HepG2 (cell line): ENCODE results near the gene TEAD1. TPM values are rescaled to one million over a fixed set of nuclear protein-coding genes. Genes with fewer than 3 reads are reported as not detected.

Experiments used
- ATF7 ChIP-seq, 2 experiments: fragments of 450-650 bp in 1 of 2; sonication (generic) in 1 of 2; formaldehyde crosslinking in 1 of 2; IDR thresholded peaks; 2 replicates each; pipeline versions ENCODE4 v1.4.0 to v1.6.1; 2016 to 2020; ENCODE audit warnings: antibody characterized with exemption in 1 of 2, mild to moderate bottlenecking in 1 of 2, missing genetic modification reagents in 1 of 2
- CBFB ChIP-seq: sonication (generic); formaldehyde crosslinking; IDR thresholded peaks from 2 replicates; pipeline ENCODE4 v1.4.0; 2020; ENCODE audit warnings: missing genetic modification reagents
- CCDC6 ChIP-seq: sonication (generic); formaldehyde crosslinking; IDR thresholded peaks from 2 replicates; pipeline ENCODE4 v1.8.1; 2022; ENCODE audit warnings: mild to moderate bottlenecking, missing genetic modification reagents, moderate library complexity
- GABPA ChIP-seq, 2 experiments: IDR thresholded peaks; 2 replicates each; pipeline ENCODE4 v1.6.1; 2011 to 2016; ENCODE audit warnings: low read depth in 2 of 2, low read length in 1 of 2, missing biosample characterization in 1 of 2, missing genetic modification characterization in 1 of 2
- LCORL ChIP-seq, 2 experiments: fragments of 450-650 bp in 1 of 2; sonication (generic) in 1 of 2; formaldehyde crosslinking in 1 of 2; IDR thresholded peaks; 2 replicates each; pipeline versions ENCODE4 v1.5.0 to v1.6.1; 2017 to 2020; ENCODE audit warnings: antibody characterized with exemption in 1 of 2, missing genetic modification reagents in 1 of 2
- SAFB2 ChIP-seq: sonication (generic); formaldehyde crosslinking; IDR thresholded peaks from 2 replicates; pipeline ENCODE4 v1.5.1; 2020; ENCODE audit warnings: missing genetic modification reagents, low read depth, mild to moderate bottlenecking, borderline replicate concordance
- TBX3 ChIP-seq: fragments of 450-650 bp; IDR thresholded peaks from 2 replicates; pipeline ENCODE4 v1.6.1; 2017; ENCODE audit warnings: antibody characterized with exemption, mild to moderate bottlenecking, inconsistent platforms, borderline replicate concordance
- ZNF160 ChIP-seq: sonication (generic); formaldehyde crosslinking; IDR thresholded peaks from 2 replicates; pipeline ENCODE4 v1.8.0; 2022; ENCODE audit warnings: mild to moderate bottlenecking, inconsistent platforms, missing genetic modification reagents
- ZNF460 ChIP-seq: sonication (generic); formaldehyde crosslinking; IDR thresholded peaks from 2 replicates; pipeline ENCODE4 v1.5.1; 2020; ENCODE audit warnings: missing genetic modification reagents, mild to moderate bottlenecking, borderline replicate concordance
- ZNF879 ChIP-seq: sonication (generic); formaldehyde crosslinking; IDR thresholded peaks from 2 replicates; pipeline ENCODE4 v1.8.1; 2023; ENCODE audit warnings: missing genetic modification reagents
- ZNF883 ChIP-seq: sonication (generic); formaldehyde crosslinking; IDR thresholded peaks from 2 replicates; pipeline ENCODE4 v1.5.1; 2020; ENCODE audit warnings: mild to moderate bottlenecking, missing genetic modification reagents; ENCODE audit errors: not compliant biosample characterization
- polyA plus RNA-seq, 8 experiments: library from polyadenylated mRNA; depleted of rRNA in 3 of 8; stranded (reverse) in 7 of 8; unstranded in 1 of 8; fragments of >200 nt; fragmentation: Illumina TruSeq in 4 of 8; extraction: Trizol in 4 of 8; gene quantifications; 2 replicates each; pipeline versions ENCODE4 v1.2.1 to v1.2.3, GENCODE V29; 2011 to 2016; ENCODE audit warnings: low read depth in 4 of 8, missing spikeins in 1 of 8, mixed read lengths in 1 of 8; ENCODE audit not compliant: insufficient read depth in 1 of 8
- total RNA-seq, 5 experiments: library from RNA; depleted of rRNA; stranded (reverse); fragments of >200 nt; fragmentation: Illumina TruSeq; extraction: Trizol; gene quantifications; 2 replicates each; pipeline ENCODE4 v1.2.3, GENCODE V29; 2016; ENCODE audit warnings: low read depth in 1 of 5
- TF ChIP-seq, protein P1 (sequence below): sonication (generic); formaldehyde crosslinking; IDR thresholded peaks from 2 replicates; pipeline ENCODE4 v1.8.0; 2022; ENCODE audit warnings: missing genetic modification reagents, low read depth, mild to moderate bottlenecking, borderline replicate concordance
- TF ChIP-seq, protein P2 (sequence below): IDR thresholded peaks from 2 replicates; pipeline ENCODE4 v1.6.1; 2016; ENCODE audit warnings: mild to moderate bottlenecking
- TF ChIP-seq, protein P3 (sequence below): sonication (generic); formaldehyde crosslinking; conservative IDR thresholded peaks from 2 replicates; pipeline ENCODE4 v1.4.0; 2020; ENCODE audit warnings: missing genetic modification reagents

TEAD1 gene
- total and polyA plus RNA-seq, 2 of the 13 experiments (the other 11 are each of a cell fraction or from before 2014, with no cell fraction given) = 20.1 to 30.5 TPM

DNA sequence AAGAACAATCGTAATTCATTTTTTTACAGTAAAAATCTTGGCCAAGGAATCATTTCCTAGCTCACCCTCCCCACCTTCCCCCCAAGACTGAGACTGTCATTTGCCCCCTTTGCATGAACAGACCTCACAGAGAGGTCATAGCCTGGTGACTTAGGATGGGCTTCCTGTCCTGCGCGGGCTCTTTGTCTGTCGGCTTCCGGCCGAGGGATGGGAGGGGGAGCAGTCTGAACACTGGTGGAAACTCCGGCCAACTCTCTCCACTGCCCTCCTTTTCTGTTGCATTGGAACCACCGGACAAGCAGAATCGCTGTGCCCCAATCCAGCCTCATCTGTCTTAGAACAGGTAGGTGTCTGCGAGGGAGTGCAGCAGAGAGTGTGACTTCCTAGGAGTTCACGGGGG, 41.7 kb downstream of the TEAD1 start (continued):
- TF ChIP-seq, protein P1, sequence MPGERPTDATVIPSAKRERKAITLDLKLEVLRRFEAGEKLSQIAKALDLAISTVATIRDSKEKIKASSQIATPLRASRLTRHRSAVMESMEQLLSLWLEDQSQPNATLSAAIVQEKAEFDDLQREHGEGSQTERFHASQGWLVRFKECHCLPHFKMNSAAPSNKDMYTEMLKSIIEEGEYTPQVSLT (CRISPR knock-in tag) = no peak
- TF ChIP-seq, protein P2, sequence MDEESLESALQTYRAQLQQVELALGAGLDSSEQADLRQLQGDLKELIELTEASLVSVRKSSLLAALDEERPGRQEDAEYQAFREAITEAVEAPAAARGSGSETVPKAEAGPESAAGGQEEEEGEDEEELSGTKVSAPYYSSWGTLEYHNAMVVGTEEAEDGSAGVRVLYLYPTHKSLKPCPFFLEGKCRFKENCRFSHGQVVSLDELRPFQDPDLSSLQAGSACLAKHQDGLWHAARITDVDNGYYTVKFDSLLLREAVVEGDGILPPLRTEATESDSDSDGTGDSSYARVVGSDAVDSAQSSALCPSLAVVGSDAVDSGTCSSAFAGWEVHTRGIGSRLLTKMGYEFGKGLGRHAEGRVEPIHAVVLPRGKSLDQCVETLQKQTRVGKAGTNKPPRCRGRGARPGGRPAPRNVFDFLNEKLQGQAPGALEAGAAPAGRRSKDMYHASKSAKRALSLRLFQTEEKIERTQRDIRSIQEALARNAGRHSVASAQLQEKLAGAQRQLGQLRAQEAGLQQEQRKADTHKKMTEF (CRISPR knock-in tag) = no peak
- TF ChIP-seq GABPA (IDR thresholded peaks at IDR 0.05; ENCODE audit: low read depth, low read length) (no peak), GABPA (CRISPR knock-in tag; IDR thresholded peaks at IDR 0.05; ENCODE audit: low read depth) (no peak), ZNF883 (no peak), CCDC6 (CRISPR knock-in tag) (no peak), ZNF879 (CRISPR knock-in tag) (no peak), ZNF460 (CRISPR knock-in tag) (no peak), ZNF160 (no peak), ATF7 (IDR thresholded peaks at IDR 0.05) (no peak), ATF7 (CRISPR knock-in tag; IDR thresholded peaks at IDR 0.05) (no peak), SAFB2 (CRISPR knock-in tag) (no peak), LCORL (IDR thresholded peaks at IDR 0.05) (no peak), LCORL (CRISPR knock-in tag; IDR thresholded peaks at IDR 0.05) (no peak), TBX3 (no peak), CBFB (CRISPR knock-in tag) (no peak)
- TF ChIP-seq, protein P3, sequence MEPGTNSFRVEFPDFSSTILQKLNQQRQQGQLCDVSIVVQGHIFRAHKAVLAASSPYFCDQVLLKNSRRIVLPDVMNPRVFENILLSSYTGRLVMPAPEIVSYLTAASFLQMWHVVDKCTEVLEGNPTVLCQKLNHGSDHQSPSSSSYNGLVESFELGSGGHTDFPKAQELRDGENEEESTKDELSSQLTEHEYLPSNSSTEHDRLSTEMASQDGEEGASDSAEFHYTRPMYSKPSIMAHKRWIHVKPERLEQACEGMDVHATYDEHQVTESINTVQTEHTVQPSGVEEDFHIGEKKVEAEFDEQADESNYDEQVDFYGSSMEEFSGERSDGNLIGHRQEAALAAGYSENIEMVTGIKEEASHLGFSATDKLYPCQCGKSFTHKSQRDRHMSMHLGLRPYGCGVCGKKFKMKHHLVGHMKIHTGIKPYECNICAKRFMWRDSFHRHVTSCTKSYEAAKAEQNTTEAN (CRISPR knock-in tag) = no peak
- TF ChIP-seq, all 625 proteins: peak for 0
